ENCODE measurements around the gene INPP5K.

The INPP5K gene

GRCh38 chr17:1546292-1546922, 30.0 kb upstream of the INPP5K start:
- Histone ChIP-seq H3K4me3 (ENCODE audit: severe bottlenecking) (no peak overlapping the region), H3K27ac (ENCODE audit: poor library complexity, severe bottlenecking) (no peak overlapping the region), H3K4me1 (ENCODE audit: insufficient read depth, poor library complexity, severe bottlenecking) (no peaks in the 10 kb centered on the region), H3K9me3 (ENCODE audit: severe bottlenecking) (no peaks in the 10 kb centered on the region), H3K27me3 (ENCODE audit: insufficient read depth, poor library complexity, severe bottlenecking) (no peaks in the 10 kb centered on the region), H3K36me3 (ENCODE audit: low read depth) (peaks cover 54% of the 10 kb centered on the region)
- ATAC-seq (ENCODE audit: low read depth) (no peak), DNase-seq (ENCODE audit: low spot score) (no peak)
- TF ChIP-seq CTCF (IDR thresholded peaks at IDR 0.05; ENCODE audit: poor library complexity, severe bottlenecking) = no peak

GRCh38 chr17:1545618-1546017, 29.2 kb upstream of the INPP5K start:
- Histone ChIP-seq H3K4me1 (ENCODE audit: insufficient read depth, poor library complexity, severe bottlenecking) (no peaks in the 10 kb centered on the region), H3K36me3 (ENCODE audit: low read depth) (peaks cover 58% of the 10 kb centered on the region), H3K4me3 (ENCODE audit: severe bottlenecking) (no peak overlapping the region), H3K27ac (ENCODE audit: poor library complexity, severe bottlenecking) (no peak overlapping the region), H3K9me3 (ENCODE audit: severe bottlenecking) (no peaks in the 10 kb centered on the region), H3K27me3 (ENCODE audit: insufficient read depth, poor library complexity, severe bottlenecking) (no peaks in the 10 kb centered on the region)
- no peak for TF ChIP-seq CTCF (IDR thresholded peaks at IDR 0.05; ENCODE audit: poor library complexity, severe bottlenecking)
- ATAC-seq (ENCODE audit: low read depth) (no peak; the same call in 2 of the 3 replicates), DNase-seq (ENCODE audit: low spot score) (no peak)

GRCh38 chr17:1542316-1542715, 25.9 kb upstream of the INPP5K start:
- DNase-seq (ENCODE audit: low spot score) = no peak
- TF ChIP-seq CTCF (IDR thresholded peaks at IDR 0.05; ENCODE audit: poor library complexity, severe bottlenecking) = no peak

GRCh38 chr17:1541367-1541904, 25.0 kb upstream of the INPP5K start:
- Histone ChIP-seq H3K4me1 (ENCODE audit: insufficient read depth, poor library complexity, severe bottlenecking) (no peaks in the 10 kb centered on the region), H3K27ac (ENCODE audit: poor library complexity, severe bottlenecking) (no peak overlapping the region), H3K9me3 (ENCODE audit: severe bottlenecking) (no peaks in the 10 kb centered on the region), H3K36me3 (ENCODE audit: low read depth) (peaks cover 63% of the 10 kb centered on the region), H3K4me3 (ENCODE audit: severe bottlenecking) (no peak overlapping the region), H3K27me3 (ENCODE audit: insufficient read depth, poor library complexity, severe bottlenecking) (no peaks in the 10 kb centered on the region)
- TF ChIP-seq CTCF (IDR thresholded peaks at IDR 0.05; ENCODE audit: poor library complexity, severe bottlenecking) = no peak
- no peak for ATAC-seq (ENCODE audit: low read depth)
- DNase-seq (ENCODE audit: low spot score) = no peak

More at GRCh38 chr17:1542316-1542715, 25.9 kb upstream of the INPP5K start:
- Histone ChIP-seq H3K36me3 (ENCODE audit: low read depth) (peaks cover 64% of the 10 kb centered on the region), H3K27me3 (ENCODE audit: insufficient read depth, poor library complexity, severe bottlenecking) (no peaks in the 10 kb centered on the region), H3K27ac (ENCODE audit: poor library complexity, severe bottlenecking) (no peak overlapping the region), H3K4me3 (ENCODE audit: severe bottlenecking) (no peak overlapping the region), H3K9me3 (ENCODE audit: severe bottlenecking) (no peaks in the 10 kb centered on the region), H3K4me1 (ENCODE audit: insufficient read depth, poor library complexity, severe bottlenecking) (no peaks in the 10 kb centered on the region)
- no peak for ATAC-seq (ENCODE audit: low read depth)

- H3K9me3 ChIP-seq (ENCODE audit: severe bottlenecking) = no peaks in the 10 kb centered on the region
- no peak overlapping the region for H3K27ac ChIP-seq (ENCODE audit: poor library complexity, severe bottlenecking)
- no peak for ATAC-seq (ENCODE audit: low read depth)
- no peak for TF ChIP-seq CTCF (IDR thresholded peaks at IDR 0.05; ENCODE audit: poor library complexity, severe bottlenecking)
- peaks cover 65% of the 10 kb centered on the region for H3K36me3 ChIP-seq (ENCODE audit: low read depth)
- no peaks in the 10 kb centered on the region for H3K27me3 ChIP-seq (ENCODE audit: insufficient read depth, poor library complexity, severe bottlenecking)
- H3K4me1 ChIP-seq (ENCODE audit: insufficient read depth, poor library complexity, severe bottlenecking) = no peaks in the 10 kb centered on the region
- no peak for DNase-seq (ENCODE audit: low spot score)
- no peak overlapping the region for H3K4me3 ChIP-seq (ENCODE audit: severe bottlenecking)
Measured at GRCh38 chr17:1539811-1540210, 23.4 kb upstream of the INPP5K start.
